IPS DF 4.7 (cell line): ENCODE measurements around the gene DNMT3A.

Source experiments
- DNase-seq: peaks from one replicate; pipeline ENCODE4 v3.0.0-alpha.2; 2013; ENCODE audit warnings: low spot score; ENCODE audit errors: extremely low read depth

Gene DNMT3A

GRCh38 chr2:25258847-25259736, 82.6 kb downstream of the DNMT3A start:
- DNase-seq = no peak

DNA sequence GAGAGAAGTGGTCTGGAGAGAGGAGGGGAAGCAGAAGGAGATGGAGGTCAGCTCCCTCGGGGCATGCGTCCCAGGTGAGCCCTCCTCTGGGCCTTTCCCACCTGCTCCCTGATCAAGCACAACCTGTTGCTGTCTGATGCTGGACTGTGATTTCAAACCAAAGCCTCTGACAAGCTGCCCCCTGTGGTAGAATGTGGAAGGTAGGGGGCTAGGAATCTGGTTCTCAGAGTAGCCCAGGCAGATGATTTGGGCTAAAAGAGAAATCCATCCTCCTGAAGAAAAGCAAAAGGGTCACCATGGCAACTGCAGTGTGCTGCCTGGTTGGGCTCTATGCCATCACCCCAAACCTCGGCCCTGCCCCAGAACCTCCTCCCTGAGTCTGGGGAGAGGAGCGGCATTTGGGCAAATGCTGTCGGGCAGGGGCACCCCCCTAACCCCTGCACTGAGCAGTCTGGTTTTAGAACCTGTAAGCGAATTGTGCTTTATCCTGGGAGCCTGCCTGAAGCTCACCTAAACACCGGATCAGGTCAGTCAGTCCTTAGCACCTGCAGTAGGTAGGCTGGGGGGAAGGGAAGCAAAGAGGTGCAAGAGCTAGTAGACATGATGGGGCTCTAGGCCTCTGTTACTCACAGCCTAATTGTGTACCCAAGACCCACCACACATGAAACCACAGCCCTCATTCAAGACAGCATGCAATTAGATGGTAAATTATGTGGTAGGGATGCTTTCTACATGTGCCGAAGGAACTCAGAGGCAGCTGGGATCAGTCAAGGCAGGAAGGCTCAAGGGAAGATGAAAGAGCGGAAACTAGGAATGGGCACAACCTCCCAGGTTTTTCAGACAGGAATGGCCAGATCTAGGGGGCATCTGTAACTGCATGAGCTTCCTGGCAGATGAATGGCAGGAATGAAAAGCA, 83.5 kb downstream of the DNMT3A start:
- DNase-seq = no peak

- no peak for DNase-seq
Measured at GRCh38 chr2:25257032-25257552, 84.6 kb downstream of the DNMT3A start.

- no peak for DNase-seq
Measured at GRCh38 chr2:25256488-25256875, 85.2 kb downstream of the DNMT3A start.

DNA sequence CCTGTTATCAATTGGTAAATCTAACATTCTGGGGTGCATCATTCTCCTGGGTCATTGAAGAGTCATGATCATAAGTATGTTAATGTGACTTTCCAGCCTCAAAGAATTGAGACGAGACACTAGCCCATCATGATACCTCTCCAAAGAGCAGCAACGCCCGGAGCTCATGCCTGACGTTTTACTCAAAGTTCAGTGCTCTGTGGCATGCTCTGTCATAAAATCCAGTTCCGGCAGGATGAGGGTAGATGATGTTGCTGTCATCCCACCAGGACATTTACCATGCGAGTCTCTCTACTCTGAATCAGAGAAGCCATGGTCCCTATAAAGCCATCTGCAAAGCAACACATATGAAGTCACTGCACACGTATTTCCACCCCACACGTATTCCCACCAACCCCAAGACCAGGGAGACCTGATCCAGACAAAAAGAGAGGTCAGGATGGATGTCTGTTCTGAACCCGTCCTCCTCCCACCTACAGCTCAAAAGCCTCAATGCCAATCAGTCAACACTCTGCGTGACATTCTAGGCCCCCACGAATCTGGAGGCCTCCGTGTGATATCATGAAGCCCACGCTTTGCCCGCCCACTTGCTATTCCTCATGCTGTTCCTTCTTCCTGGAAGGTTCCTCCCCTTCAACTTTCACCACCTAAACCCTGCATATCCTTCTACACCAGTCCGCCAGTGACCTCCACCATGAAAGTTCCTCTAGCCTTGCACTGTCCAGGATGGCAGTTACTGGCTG, 85.8 kb downstream of the DNMT3A start:
- no peak for DNase-seq

DNA sequence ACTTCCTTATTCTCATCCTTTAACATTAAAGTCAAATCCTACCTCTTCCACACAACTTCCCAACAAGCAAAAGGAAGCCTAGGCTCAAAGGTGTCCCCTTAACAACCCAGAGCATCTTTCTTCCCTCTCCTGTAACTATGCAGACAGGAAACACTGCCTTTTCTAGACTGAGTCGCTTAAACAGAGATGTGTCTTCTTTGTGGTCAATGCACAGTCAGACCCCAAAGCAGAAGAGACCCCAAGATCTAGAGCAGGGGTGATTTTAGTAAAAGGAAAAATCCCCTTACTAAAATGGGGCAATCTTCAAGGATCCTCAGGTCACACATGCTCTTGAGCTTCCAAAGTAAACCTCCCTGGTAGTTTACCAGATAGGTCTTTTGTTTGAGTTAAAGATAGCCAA, 86.8 kb downstream of the DNMT3A start:
- DNase-seq = no peak

- no peak for DNase-seq
Measured at GRCh38 chr2:25253153-25253626, 88.5 kb downstream of the DNMT3A start.

DNA sequence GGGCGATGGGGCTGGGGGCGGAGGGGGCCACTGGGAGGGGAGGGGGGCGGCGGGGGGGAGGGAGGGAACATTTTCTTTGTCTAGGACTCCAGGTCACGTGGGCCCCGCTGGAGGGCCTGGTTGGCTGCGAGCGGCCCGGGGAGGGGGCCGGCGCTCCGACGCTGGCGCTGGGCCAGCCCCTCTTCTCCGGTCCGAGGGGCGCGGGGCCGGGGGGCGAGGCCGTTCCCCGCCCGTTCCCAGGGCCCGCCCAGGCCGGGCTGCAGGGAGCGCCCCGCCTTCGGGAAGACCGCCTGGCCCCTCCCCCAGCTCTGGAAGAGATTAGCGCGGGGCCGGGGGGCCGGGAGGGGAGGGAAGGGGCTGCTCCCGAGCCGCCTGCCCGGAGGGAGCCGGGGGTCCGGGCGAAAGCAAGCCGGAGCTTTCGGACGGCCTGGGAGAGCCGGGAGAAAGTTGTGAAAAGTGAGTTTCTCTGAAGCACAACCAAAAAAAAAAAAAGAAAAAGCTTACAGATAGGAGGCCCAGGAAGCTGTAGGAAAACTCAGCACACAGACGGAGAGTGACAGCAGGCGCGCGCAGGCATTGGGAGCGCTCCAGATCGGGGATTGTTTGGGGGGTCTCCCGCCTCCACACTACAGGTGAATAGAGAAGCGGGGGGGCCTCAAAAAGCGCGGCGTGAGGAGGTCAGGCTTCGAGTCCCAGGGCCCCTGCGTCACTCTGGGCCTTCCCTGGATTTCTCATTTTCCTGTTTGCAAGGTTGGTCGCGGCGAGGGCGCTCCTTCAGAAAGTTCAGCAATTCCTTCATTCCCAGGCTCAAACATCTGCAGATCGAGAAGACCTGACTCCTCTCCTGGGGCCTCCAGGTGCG, 89.2 kb downstream of the DNMT3A start:
- no peak for DNase-seq

DNA sequence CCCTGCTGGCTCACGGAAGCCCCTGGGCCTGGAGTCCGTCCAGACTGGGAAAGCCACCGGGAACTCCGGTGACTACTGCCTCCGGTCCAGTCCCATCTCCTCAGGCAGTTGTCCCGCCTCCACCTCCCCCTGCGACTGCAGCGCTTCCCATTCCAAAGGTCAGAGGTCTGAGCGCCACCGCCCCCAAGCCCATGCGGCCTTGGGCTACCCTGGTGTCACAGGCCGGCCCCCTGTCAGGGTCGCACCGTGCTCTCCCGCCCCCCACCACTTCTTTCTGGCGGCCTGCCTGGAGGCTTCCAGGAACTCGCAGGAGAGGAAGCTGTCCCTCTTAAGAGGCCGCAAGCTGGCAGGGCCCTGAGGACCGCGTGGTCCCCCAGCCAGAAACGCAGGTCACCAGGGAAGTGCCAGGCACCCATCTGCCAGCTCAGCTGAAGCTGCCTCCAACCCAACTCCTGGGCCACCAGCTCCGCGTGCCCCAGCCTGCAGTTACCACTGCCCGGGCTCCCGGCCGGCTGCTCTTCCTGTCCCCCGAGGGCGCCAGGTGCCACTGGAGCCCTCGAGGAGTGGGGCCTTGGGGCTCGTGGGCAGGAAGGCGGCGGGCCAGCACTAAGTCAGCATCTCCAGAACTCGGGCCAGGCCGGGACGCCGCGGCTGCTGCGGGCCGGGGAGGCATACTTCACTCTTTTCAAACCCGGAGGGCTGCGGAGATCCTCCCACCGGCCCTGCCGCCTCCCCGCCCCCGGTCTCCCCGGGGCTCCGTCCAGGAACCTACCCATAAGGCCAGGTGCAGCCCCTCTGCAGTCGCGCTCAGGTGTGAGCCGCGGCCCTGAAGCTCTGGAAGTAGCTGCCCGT, 90.1 kb downstream of the DNMT3A start:
- no peak for DNase-seq

GRCh38 chr2:25251071-25251421, 90.7 kb downstream of the DNMT3A start:
- no peak for DNase-seq

- DNase-seq = no peak
Measured at GRCh38 chr2:25250331-25251070, 91.2 kb downstream of the DNMT3A start.

DNA sequence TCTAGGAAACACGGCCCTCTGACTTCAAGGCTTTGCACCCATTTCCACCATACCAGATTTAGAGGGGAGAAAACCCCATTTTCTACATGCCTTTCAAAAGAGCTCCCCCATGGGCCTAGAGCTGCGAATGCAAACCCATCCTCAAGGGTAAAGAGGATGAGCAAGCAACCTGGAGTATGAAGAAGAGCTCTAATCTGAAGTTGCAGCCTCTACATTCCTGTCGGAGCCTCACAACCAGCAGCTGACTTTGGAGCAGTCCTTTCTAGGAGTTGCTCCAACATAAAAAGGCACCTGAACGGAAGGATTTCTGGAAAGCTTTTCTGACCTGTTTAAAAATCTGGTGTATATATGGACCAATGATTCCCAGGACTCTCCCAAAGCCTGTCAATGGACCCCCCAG, 91.9 kb downstream of the DNMT3A start:
- no peak for DNase-seq

- no peak for DNase-seq
Measured at GRCh38 chr2:25247792-25248512, 93.8 kb downstream of the DNMT3A start.

DNA sequence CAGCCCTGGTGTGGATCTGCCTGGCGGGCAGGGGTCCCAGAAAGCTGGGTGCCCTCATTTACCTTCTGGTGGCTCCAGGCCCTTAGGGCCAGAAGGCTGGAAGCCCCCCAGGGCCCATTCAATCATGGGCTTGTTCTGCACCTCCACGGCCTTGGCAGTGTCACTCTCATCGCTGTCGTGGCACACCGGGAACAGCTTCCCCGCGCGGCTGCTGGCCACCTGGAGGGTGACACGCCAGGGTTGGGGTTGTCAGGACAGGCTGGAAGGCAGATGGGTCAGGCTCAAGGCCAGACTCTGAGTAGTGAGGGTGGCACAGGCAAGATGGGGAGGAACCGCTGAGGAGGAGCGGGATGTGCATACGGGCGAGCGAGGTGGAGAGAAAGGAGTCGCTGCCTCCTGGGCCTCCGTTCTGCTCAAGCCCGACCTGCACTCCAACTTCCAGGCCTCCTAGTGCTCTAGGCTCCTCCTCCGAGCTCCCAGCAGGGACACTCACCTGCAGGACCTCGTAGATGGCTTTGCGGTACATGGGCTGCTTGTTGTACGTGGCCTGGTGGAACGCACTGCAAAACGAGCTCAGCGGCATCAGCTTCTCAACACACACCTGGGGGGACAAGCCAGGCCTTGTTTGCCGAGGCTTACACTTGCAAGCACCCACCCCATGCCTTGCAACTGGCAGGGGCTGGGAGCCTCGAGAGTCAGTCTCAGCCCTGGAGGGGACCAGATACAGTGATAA, 95.0 kb downstream of the DNMT3A start:
- no peak for DNase-seq

GRCh38 chr2:25246001-25246400, 95.7 kb downstream of the DNMT3A start:
- DNase-seq = no peak

DNA sequence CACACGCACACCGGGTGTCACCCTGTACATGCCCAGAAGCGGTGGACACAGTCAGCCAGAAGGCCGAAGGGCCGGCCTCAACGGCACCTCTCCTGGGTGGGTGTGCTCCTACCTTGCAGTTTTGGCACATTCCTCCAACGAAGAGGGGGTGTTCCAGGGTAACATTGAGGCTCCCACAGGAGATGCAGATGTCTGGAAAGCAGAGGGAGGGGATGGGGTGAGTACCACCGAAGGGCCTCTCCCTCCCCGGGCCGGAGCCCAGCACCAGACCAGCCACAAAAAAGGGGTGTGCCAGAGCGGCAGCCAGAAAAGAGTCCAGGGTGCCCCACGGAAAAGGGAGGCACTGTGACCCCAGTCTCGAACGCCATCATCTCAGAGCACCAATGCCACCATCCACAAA, 96.6 kb downstream of the DNMT3A start:
- DNase-seq = no peak

DNA sequence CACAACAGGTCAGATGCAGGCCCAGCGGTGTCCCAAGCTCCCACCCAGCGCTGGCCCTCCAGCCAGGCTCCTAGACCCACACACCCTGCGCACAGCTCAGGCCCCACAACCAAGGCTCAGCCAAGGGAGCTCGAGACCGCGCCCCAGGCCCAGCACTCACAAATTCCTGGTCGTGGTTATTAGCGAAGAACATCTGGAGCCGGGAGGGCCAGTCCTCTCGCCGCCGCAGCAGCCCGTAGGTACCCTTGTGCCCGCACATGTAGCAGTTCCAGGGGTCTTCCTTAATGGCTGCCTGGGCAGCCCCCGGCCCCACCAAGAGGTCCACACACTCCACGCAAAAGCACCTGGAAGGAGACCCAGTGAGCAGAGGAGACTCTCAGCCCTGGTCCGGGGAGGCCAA, 97.7 kb downstream of the DNMT3A start:
- DNase-seq = no peak
